GM12873 (cell line): ENCODE data around the gene DNMBP.

Source experiments
- CTCF ChIP-seq: IDR thresholded peaks from 2 replicates; pipeline ENCODE4 v1.5.1; 2012; ENCODE audit warnings: low read depth, mild to moderate bottlenecking, moderate library complexity, low read length, control low read depth; ENCODE audit not compliant: insufficient read depth; ENCODE audit errors: missing control alignments

Gene DNMBP

GRCh38 chr10:99979066-99979685 is 30.6 kb downstream of the DNMBP start:
- TF ChIP-seq CTCF: no peak

GRCh38 chr10:99977916-99978315 is 31.8 kb downstream of the DNMBP start:
- TF ChIP-seq CTCF: no peak

- no peak for TF ChIP-seq CTCF
Observed at GRCh38 chr10:99976886-99977665, 32.7 kb downstream of the DNMBP start.

GRCh38 chr10:99975942-99976809 is 33.6 kb downstream of the DNMBP start:
- no peak for TF ChIP-seq CTCF

GRCh38 chr10:99975106-99975829 is 34.5 kb downstream of the DNMBP start:
- no peak for TF ChIP-seq CTCF

GRCh38 chr10:99973190-99973589 is 36.6 kb downstream of the DNMBP start:
- TF ChIP-seq CTCF: no peak
